GM08714 (cell line): Measurements from ENCODE around the gene RNF167.

Experiments used
- H3K4me3 ChIP-seq: fragments of 200-500 bp; sonication (Bioruptor generic); 2 replicates; pipeline ENCODE4 v1.5.1; 2014; ENCODE audit warnings: mild to moderate bottlenecking, low read length, inconsistent platforms
- ZNF274 ChIP-seq: IDR thresholded peaks from 2 replicates; pipeline ENCODE4 v1.6.1; 2012; ENCODE audit warnings: mild to moderate bottlenecking, low read depth, low read length

The RNF167 gene

GRCh38 chr17:4940555-4941318 is 669 bp downstream of the RNF167 start:
- TF ChIP-seq ZNF274, result no peak
- H3K4me3 ChIP-seq, result peak overlapping the region; percentile 82

- TF ChIP-seq ZNF274, result no peak
- peak overlapping the region; percentile 82 for H3K4me3 ChIP-seq
Measured at GRCh38 chr17:4941319-4941610, 1.2 kb downstream of the RNF167 start.

GRCh38 chr17:4942760-4943508 is 2.9 kb downstream of the RNF167 start:
- no peak overlapping the region for H3K4me3 ChIP-seq
- no peak for TF ChIP-seq ZNF274

GRCh38 chr17:4944163-4944553 is 4.1 kb downstream of the RNF167 start:
- peak overlapping the region; percentile 95; the same call in 1 of the 2 replicates for H3K4me3 ChIP-seq
- TF ChIP-seq ZNF274, result no peak

- TF ChIP-seq ZNF274, result no peak
- peak overlapping the region; percentile 95; the same call in 1 of the 2 replicates for H3K4me3 ChIP-seq
Measured at GRCh38 chr17:4944554-4945175, 4.6 kb downstream of the RNF167 start.

GRCh38 chr17:4945176-4945943 is 5.3 kb downstream of the RNF167 start:
- peak overlapping the region; percentile 95 for H3K4me3 ChIP-seq
- no peak for TF ChIP-seq ZNF274

GRCh38 chr17:4945944-4946280 is 5.8 kb downstream of the RNF167 start:
- H3K4me3 ChIP-seq, result peak overlapping the region; percentile 95
- no peak for TF ChIP-seq ZNF274

- no peak for TF ChIP-seq ZNF274
- H3K4me3 ChIP-seq, result peak overlapping the region; percentile 95
Measured at GRCh38 chr17:4946312-4946976, 6.4 kb downstream of the RNF167 start.

- peak overlapping the region; percentile 95 for H3K4me3 ChIP-seq
- TF ChIP-seq ZNF274, result no peak
Measured at GRCh38 chr17:4947010-4947410, 6.9 kb downstream of the RNF167 start.

- TF ChIP-seq ZNF274, result no peak
- peak overlapping the region; percentile 95 for H3K4me3 ChIP-seq
Measured at GRCh38 chr17:4947411-4948165, 7.5 kb downstream of the RNF167 start.

- no peak for TF ChIP-seq ZNF274
Measured at GRCh38 chr17:4948166-4948930, 8.3 kb downstream of the RNF167 start, which contains the start of gene PFN1. PFN1 (minus strand) TSS chr17:4948530; CDS start chr17:4948394, 136 bp downstream.

GRCh38 chr17:4948931-4949320 is 8.9 kb downstream of the RNF167 start:
- TF ChIP-seq ZNF274, result no peak
- H3K4me3 ChIP-seq, result peak overlapping the region; percentile 68

More at GRCh38 chr17:4948166-4948930, 8.3 kb downstream of the RNF167 start, which contains the start of gene PFN1:
- peak within 1 kb of the TSS; percentile 95 for H3K4me3 ChIP-seq
